CD4-positive, CD25-positive, alpha-beta regulatory T cell (primary cell): Measurements from ENCODE around the gene MAGI1. TPM values are rescaled to one million over a fixed set of nuclear protein-coding genes. Genes with fewer than 3 reads are reported as not detected.
A peak's percentile ranks its signal among the peaks of the same experiment; 100 is the strongest.
"Not testable (repeated sequence)": the region's sequence is repeated elsewhere in the genome, so short reads cannot be mapped to it uniquely, and the experiment has no call there.

Source experiments
- ATAC-seq, 2 donors: fragments of 150-1000 bp; cut with Tn5 transposase; one replicate each; pipeline ENCODE4 v1.10.0; 2021; ENCODE audit warnings: low read depth in 2 of 2, moderate number of reproducible peaks in 2 of 2, moderate library complexity in 1 of 2
- DNase-seq, 3 donors: peaks; one replicate each; pipeline versions ENCODE4 v3.0.0 to v3.0.0-alpha.2; 2012 to 2022; ENCODE audit warnings: mixed read lengths in 1 of 3
- H3K27ac ChIP-seq: one replicate; pipeline ENCODE4 v1.7.0; 2013; ENCODE audit warnings: mild to moderate bottlenecking, low read length; ENCODE audit not compliant: insufficient read depth, poor library complexity, severe bottlenecking
- H3K27me3 ChIP-seq: one replicate; pipeline ENCODE4 v1.7.0; 2013; ENCODE audit warnings: low read length; ENCODE audit not compliant: control insufficient read depth, insufficient read depth
- H3K36me3 ChIP-seq: one replicate; pipeline ENCODE4 v1.7.0; 2013; ENCODE audit warnings: mild to moderate bottlenecking, low read length, moderate library complexity; ENCODE audit not compliant: control insufficient read depth, insufficient read depth
- H3K4me1 ChIP-seq: 2 replicates; pipeline ENCODE4 v1.7.0; 2013; ENCODE audit warnings: mild to moderate bottlenecking, low read length; ENCODE audit not compliant: insufficient read depth, control insufficient read depth, poor library complexity, severe bottlenecking
- H3K4me3 ChIP-seq: one replicate; pipeline ENCODE4 v1.7.0; 2013; ENCODE audit warnings: low read depth, mild to moderate bottlenecking, low read length, moderate library complexity
- H3K9me3 ChIP-seq, 2 experiments: 1 replicate in 1 of 2; 2 replicates in 1 of 2; pipeline ENCODE4 v1.7.0; 2013; ENCODE audit warnings: low read length in 2 of 2, mild to moderate bottlenecking in 1 of 2, moderate library complexity in 1 of 2; ENCODE audit not compliant: control insufficient read depth in 2 of 2
- H3K27ac Mint-ChIP-seq, 3 donors: one replicate each; pipeline ENCODE4 v1.8.0; 2020 to 2022; ENCODE audit warnings: mild to moderate bottlenecking in 3 of 3, mixed read lengths in 3 of 3, moderate library complexity in 2 of 3
- H3K27me3 Mint-ChIP-seq: one replicate; pipeline ENCODE4 v1.8.0; 2022; ENCODE audit warnings: mild to moderate bottlenecking, mixed read lengths
- H3K36me3 Mint-ChIP-seq: one replicate; pipeline ENCODE4 v1.8.0; 2020; ENCODE audit warnings: mixed read lengths
- H3K4me1 Mint-ChIP-seq, 4 donors: one replicate each; pipeline ENCODE4 v1.8.0; 2020 to 2022; ENCODE audit warnings: mixed read lengths in 4 of 4, mild to moderate bottlenecking in 1 of 4
- H3K4me3 Mint-ChIP-seq, 4 donors: one replicate each; pipeline ENCODE4 v1.8.0; 2020 to 2022; ENCODE audit warnings: mild to moderate bottlenecking in 4 of 4, mixed read lengths in 4 of 4, moderate library complexity in 3 of 4
- H3K9me3 Mint-ChIP-seq, 7 donors: one replicate each; pipeline ENCODE4 v1.8.0; 2020 to 2022; ENCODE audit warnings: mixed read lengths in 7 of 7, mild to moderate bottlenecking in 3 of 7, moderate library complexity in 2 of 7
- polyA plus RNA-seq, 4 donors: library from polyadenylated mRNA; unstranded; fragments of 300-500 nt; fragmentation: Illumina TruSeq; gene quantifications; one replicate each; pipeline ENCODE4 v1.2.3, GENCODE V29; 2021
- total RNA-seq: library from RNA; stranded (reverse); gene quantifications from one replicate; pipeline ENCODE4 v1.2.3, GENCODE V29; 2022

The MAGI1 gene
- total and polyA plus RNA-seq, 5 donors from 2014 or later, result 0.10 to 0.44 (median 0.19) TPM; not detected in 1

GRCh38 chr3:66050821-66051220 is 12.1 kb upstream of the MAGI1 start:
- Histone ChIP-seq H3K27me3 (no peaks in the 10 kb centered on the region), H3K27ac (no peak overlapping the region), H3K4me1 (no peaks in the 10 kb centered on the region), H3K4me3 (no peak overlapping the region), H3K36me3 (no peaks in the 10 kb centered on the region), H3K9me3 (no peaks in the 10 kb centered on the region)
- H3K4me1 Mint-ChIP-seq, result no peaks in the 10 kb centered on the region
- no peak overlapping the region for H3K4me3 Mint-ChIP-seq
- no peaks in the 10 kb centered on the region for H3K36me3 Mint-ChIP-seq
- DNase-seq, result no peak
- H3K27ac Mint-ChIP-seq, result no peak overlapping the region
- peaks cover 0 to 3% (median 0%) of the 10 kb centered on the region in 7 donors for H3K9me3 Mint-ChIP-seq
- no peak for ATAC-seq
- H3K27me3 Mint-ChIP-seq, result peaks cover 6% of the 10 kb centered on the region

GRCh38 chr3:66048051-66048395 is 9.3 kb upstream of the MAGI1 start:
- DNase-seq, result no peak
- no peaks in the 10 kb centered on the region for H3K36me3 ChIP-seq
- no peak overlapping the region for H3K27ac Mint-ChIP-seq
- no peak overlapping the region for H3K4me3 ChIP-seq
- no peak overlapping the region for H3K27ac ChIP-seq
- no peaks in the 10 kb centered on the region for H3K27me3 ChIP-seq
- no peaks in the 10 kb centered on the region for H3K36me3 Mint-ChIP-seq
- no peaks in the 10 kb centered on the region for H3K4me1 ChIP-seq
- H3K4me1 Mint-ChIP-seq, result no peaks in the 10 kb centered on the region
- H3K9me3 Mint-ChIP-seq, result peaks cover 0 to 3% (median 0%) of the 10 kb centered on the region in 7 donors
- no peak for ATAC-seq
- H3K9me3 ChIP-seq, result no peaks in the 10 kb centered on the region
- H3K27me3 Mint-ChIP-seq, result peaks cover 20% of the 10 kb centered on the region
- H3K4me3 Mint-ChIP-seq, result no peak overlapping the region

- Mint-ChIP-seq H3K9me3 (peaks cover 0 to 3% (median 0%) of the 10 kb centered on the region in 7 donors), H3K4me1 (no peaks in the 10 kb centered on the region), H3K4me3 (peak overlapping the region in 1 of 4 donors; percentile 84), H3K27me3 (peaks cover 25% of the 10 kb centered on the region), H3K27ac (no peak overlapping the region), H3K36me3 (no peaks in the 10 kb centered on the region)
- Histone ChIP-seq H3K36me3 (no peaks in the 10 kb centered on the region), H3K27me3 (no peaks in the 10 kb centered on the region), H3K4me3 (no peak overlapping the region), H3K27ac (no peak overlapping the region), H3K4me1 (no peaks in the 10 kb centered on the region), H3K9me3 (no peaks in the 10 kb centered on the region)
- ATAC-seq, result no peak
- no peak for DNase-seq
Observed at GRCh38 chr3:66047311-66048050, 8.8 kb upstream of the MAGI1 start.

- ATAC-seq, H3K27me3 ChIP-seq, H3K36me3 ChIP-seq, H3K27ac Mint-ChIP-seq, H3K4me3 Mint-ChIP-seq, H3K36me3 Mint-ChIP-seq, H3K4me1 Mint-ChIP-seq, DNase-seq, H3K9me3 ChIP-seq, H3K4me3 ChIP-seq, H3K9me3 Mint-ChIP-seq, H3K4me1 ChIP-seq, H3K27ac ChIP-seq: not testable (repeated sequence)
- H3K27me3 Mint-ChIP-seq, result peaks cover 31% of the 10 kb centered on the region
Observed at GRCh38 chr3:66046321-66046720, 7.6 kb upstream of the MAGI1 start.

- Histone ChIP-seq H3K4me1 (no peaks in the 10 kb centered on the region), H3K9me3 (no peaks in the 10 kb centered on the region), H3K4me3 (no peak overlapping the region), H3K36me3 (no peaks in the 10 kb centered on the region), H3K27me3 (peaks cover 3% of the 10 kb centered on the region), H3K27ac (no peak overlapping the region)
- H3K4me1 Mint-ChIP-seq, result peaks cover 0 to 22% (median 5%) of the 10 kb centered on the region in 4 donors
- peaks cover 0 to 1% (median 0%) of the 10 kb centered on the region in 7 donors for H3K9me3 Mint-ChIP-seq
- H3K27ac Mint-ChIP-seq, result no peak overlapping the region
- ATAC-seq, result no peak
- DNase-seq, result no peak
- H3K36me3 Mint-ChIP-seq, result no peaks in the 10 kb centered on the region
- no peak overlapping the region for H3K4me3 Mint-ChIP-seq
- peaks cover 67% of the 10 kb centered on the region for H3K27me3 Mint-ChIP-seq
Observed at GRCh38 chr3:66041828-66042227, 3.1 kb upstream of the MAGI1 start.

- DNase-seq, result no peak
- no peak overlapping the region for H3K4me3 ChIP-seq
- peaks cover 0 to 22% (median 5%) of the 10 kb centered on the region in 4 donors for H3K4me1 Mint-ChIP-seq
- H3K36me3 ChIP-seq, result no peaks in the 10 kb centered on the region
- H3K4me1 ChIP-seq, result no peaks in the 10 kb centered on the region
- peaks cover 0 to 1% (median 0%) of the 10 kb centered on the region in 7 donors for H3K9me3 Mint-ChIP-seq
- no peaks in the 10 kb centered on the region for H3K9me3 ChIP-seq
- no peaks in the 10 kb centered on the region for H3K36me3 Mint-ChIP-seq
- peaks cover 71% of the 10 kb centered on the region for H3K27me3 Mint-ChIP-seq
- H3K27ac ChIP-seq, result no peak overlapping the region
- peaks cover 3% of the 10 kb centered on the region for H3K27me3 ChIP-seq
- H3K4me3 Mint-ChIP-seq, result no peak overlapping the region
- H3K27ac Mint-ChIP-seq, result no peak overlapping the region
- no peak for ATAC-seq
Observed at GRCh38 chr3:66041116-66041515, 2.4 kb upstream of the MAGI1 start.

DNA sequence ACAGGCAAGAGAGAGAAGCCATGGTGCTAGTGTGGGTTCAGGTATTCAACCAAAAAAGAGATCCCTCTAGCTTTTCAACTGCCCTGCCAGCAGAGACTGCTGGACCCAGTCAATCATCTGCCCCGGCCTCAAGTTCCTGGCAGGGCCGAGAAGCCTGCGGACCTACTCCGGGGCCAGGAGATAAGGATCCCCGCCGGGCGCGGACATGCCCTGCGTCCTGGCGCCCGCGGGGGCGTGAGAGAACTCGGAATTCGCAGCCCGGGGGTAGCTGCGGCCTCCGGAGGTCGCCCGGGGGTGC is 821 bp upstream of the MAGI1 start:
- Mint-ChIP-seq H3K36me3 (no peaks in the 10 kb centered on the region), H3K27me3 (peaks cover 65% of the 10 kb centered on the region), H3K4me1 (peaks cover 0 to 22% (median 5%) of the 10 kb centered on the region in 4 donors), H3K27ac (no peak overlapping the region), H3K4me3 (peak overlapping the region in 2 of 4 donors; percentile 35 to 63), H3K9me3 (peaks cover 0 to 4% (median 0%) of the 10 kb centered on the region in 7 donors)
- ATAC-seq (no peak), DNase-seq (no peak)
- no peaks in the 10 kb centered on the region for H3K4me1 ChIP-seq
- H3K27ac ChIP-seq, result no peak overlapping the region
- H3K36me3 ChIP-seq, result no peaks in the 10 kb centered on the region
- H3K9me3 ChIP-seq, result no peaks in the 10 kb centered on the region
- no peak overlapping the region for H3K4me3 ChIP-seq
- H3K27me3 ChIP-seq, result peaks cover 4% of the 10 kb centered on the region

DNA sequence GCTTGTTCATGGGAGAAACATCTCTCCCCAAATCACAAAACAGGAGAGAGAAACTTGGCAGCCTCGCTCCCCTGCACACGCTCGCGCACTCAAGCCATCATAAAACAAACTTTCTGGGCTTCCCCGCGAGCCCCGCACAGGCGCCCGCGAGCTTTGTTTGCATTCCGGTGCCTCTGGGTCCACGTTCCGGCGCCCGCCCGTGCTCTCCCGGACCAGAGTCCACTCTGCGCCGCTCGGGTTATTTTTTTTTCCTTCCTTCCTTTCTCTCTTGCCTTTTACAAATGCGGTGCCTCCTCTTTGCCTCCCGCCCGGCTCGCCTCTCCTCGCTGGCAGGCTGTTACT is 363 bp downstream of the MAGI1 start:
- ATAC-seq (no peak), DNase-seq (no peak)
- H3K4me1 Mint-ChIP-seq, result peaks cover 0 to 22% (median 5%) of the 10 kb centered on the region in 4 donors
- no peak overlapping the region for H3K27ac Mint-ChIP-seq
- peaks cover 66% of the 10 kb centered on the region for H3K27me3 Mint-ChIP-seq
- Histone ChIP-seq H3K27me3 (peaks cover 4% of the 10 kb centered on the region), H3K36me3 (no peaks in the 10 kb centered on the region), H3K27ac (no peak overlapping the region), H3K4me3 (no peak overlapping the region), H3K4me1 (no peaks in the 10 kb centered on the region), H3K9me3 (no peaks in the 10 kb centered on the region)
- H3K4me3 Mint-ChIP-seq, result peak overlapping the region; percentile 58 to 92 (median 84)
- no peaks in the 10 kb centered on the region for H3K36me3 Mint-ChIP-seq
- H3K9me3 Mint-ChIP-seq, result peaks cover 0 to 3% (median 0%) of the 10 kb centered on the region in 7 donors
